GM13976 (cell line): Measurements from ENCODE around the gene GARNL3.

Experiments used
- DNase-seq: peaks from one replicate; pipeline ENCODE4 v3.0.0; 2012; ENCODE audit warnings: low spot score
- in situ Hi-C: fragments of 300-500 bp; cut with MboI; formaldehyde crosslinking; loops from one replicate; pipeline ENCODE4 v1.12.0; 2022; ENCODE audit warnings: low sequenced_read_pairs, mixed read lengths, inconsistent platforms; ENCODE audit not compliant: unreplicated experiment
- TF ChIP-seq, protein P1 (sequence below): IDR thresholded peaks from 2 replicates; pipeline ENCODE4 v1.5.1; 2012; ENCODE audit warnings: borderline replicate concordance, mild to moderate bottlenecking; ENCODE audit not compliant: insufficient read depth; ENCODE audit errors: extremely low read depth, missing control alignments, control extremely low read depth

GARNL3 gene

DNA sequence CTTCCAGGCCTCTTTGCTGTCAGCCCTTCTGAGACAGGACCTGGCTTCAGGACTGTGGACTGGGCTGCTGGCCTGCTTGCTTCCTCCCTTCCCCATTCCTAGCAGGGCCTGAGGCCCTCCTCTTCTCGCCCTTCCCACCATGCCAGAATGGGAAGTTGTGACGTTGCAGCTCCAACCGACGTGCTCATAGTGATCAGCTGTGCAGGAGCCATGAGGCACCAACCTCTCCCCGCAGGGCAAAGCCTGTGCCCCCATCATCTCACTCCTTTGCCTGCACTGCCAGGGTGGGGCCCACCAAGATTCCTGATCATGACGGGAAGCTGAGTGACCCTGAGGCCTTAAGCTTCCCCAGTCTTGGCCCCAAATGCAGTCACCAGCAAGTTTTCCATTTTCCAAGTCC is 45.1 kb upstream of the GARNL3 start:
- in situ Hi-C loops, result no loop called here
- DNase-seq, result no peak
- TF ChIP-seq, protein P1, sequence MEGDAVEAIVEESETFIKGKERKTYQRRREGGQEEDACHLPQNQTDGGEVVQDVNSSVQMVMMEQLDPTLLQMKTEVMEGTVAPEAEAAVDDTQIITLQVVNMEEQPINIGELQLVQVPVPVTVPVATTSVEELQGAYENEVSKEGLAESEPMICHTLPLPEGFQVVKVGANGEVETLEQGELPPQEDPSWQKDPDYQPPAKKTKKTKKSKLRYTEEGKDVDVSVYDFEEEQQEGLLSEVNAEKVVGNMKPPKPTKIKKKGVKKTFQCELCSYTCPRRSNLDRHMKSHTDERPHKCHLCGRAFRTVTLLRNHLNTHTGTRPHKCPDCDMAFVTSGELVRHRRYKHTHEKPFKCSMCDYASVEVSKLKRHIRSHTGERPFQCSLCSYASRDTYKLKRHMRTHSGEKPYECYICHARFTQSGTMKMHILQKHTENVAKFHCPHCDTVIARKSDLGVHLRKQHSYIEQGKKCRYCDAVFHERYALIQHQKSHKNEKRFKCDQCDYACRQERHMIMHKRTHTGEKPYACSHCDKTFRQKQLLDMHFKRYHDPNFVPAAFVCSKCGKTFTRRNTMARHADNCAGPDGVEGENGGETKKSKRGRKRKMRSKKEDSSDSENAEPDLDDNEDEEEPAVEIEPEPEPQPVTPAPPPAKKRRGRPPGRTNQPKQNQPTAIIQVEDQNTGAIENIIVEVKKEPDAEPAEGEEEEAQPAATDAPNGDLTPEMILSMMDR, result no peak

DNA sequence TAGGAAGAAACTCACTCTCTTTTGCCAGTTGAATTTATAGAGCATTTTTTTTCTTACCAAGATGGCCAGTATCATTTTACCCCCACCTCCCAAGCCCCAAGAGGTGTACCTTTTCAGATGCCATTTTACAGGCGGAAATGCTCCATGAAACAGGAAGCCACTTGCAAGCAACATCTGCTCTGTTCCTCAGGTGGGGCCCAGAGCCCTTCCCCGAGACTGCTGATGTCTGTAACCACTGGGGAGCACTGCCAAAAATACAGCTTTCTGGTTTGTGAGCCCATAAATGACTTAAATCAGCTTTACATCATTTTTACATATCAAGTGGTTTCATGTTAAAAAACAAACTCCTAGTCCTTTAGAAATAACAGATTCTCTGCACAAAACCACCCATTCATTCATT is 42.9 kb upstream of the GARNL3 start:
- peak; percentile 16 for DNase-seq
- in situ Hi-C loops, result no loop called here
- TF ChIP-seq, protein P1, result no peak

DNA sequence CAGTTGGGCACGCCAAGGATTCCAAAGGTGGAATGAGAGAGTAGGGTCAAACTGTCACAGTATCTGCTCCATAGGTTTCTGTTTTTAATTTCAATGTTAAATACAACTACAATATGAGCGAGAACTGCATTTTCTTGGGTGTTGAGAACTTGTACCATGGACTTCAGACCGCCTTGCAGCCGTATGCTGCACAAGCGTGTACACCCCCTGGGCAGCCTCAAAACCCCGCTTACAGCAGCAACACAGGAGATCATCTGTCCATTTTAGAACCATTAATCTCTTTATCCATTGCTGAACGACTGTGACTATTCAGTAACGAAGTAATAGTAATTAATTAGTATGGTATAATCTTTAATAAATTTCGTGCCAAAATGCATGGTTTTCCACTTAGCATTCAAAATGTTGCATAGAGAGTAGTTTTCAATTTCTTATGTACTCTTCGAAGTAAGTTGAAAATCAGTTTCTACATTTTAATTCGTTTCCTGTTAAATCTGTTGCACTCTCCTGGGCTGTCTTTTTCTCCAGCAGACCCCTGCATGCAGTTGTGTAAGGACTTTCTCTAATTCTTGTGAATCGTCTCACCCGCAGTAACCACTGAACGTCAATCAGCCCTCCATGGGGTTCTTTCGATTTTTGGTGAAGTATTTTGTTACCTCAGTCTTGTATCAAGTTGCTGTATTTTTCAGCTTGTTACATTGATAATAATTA is 42.0 kb upstream of the GARNL3 start:
- TF ChIP-seq, protein P1, result no peak
- DNase-seq, result no peak
- in situ Hi-C loops, result no loop called here

DNA sequence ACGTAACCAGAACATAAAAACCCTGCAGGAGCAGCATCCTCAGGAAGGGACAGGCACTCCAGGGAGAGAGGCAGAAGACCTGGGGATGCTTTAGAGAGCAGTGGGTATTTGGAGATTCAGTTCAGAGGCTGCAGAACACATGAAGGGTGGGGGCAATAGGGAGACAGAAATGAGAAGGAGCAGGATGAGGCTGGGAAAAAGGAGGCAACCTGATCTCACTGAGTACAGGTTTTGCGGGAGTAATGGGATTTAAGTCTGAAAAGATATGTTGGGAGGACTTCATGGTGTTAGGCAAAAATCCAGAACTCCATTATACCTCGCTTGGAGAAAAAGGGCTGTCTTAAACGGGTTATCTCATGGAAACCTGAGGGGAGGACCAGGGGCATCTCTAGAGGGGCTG is 41.3 kb upstream of the GARNL3 start:
- in situ Hi-C loops, result no loop called here
- TF ChIP-seq, protein P1, result no peak

DNA sequence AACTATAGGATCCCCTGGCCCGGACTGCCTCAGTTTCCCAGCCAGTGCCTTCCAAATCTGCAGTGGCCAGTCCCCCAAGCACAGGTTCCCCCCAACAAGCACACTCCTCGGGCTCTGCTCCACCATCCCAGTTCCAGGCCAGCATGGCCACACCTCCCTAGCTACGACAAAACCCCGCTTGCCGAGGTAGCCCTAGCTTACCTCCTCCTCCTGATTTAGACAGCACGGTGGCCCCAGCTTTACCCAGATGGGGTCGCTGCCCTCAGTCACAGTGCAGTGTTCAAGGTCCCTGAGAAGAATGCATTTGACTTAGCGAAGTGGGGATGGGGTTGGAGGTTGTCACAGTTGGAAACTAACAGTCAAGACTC is 40.8 kb upstream of the GARNL3 start:
- no peak for DNase-seq
- TF ChIP-seq, protein P1, result no peak
- in situ Hi-C loops, result no loop called here

More for the DNA sequence above, 41.3 kb upstream of the GARNL3 start:
- DNase-seq, result no peak

DNA sequence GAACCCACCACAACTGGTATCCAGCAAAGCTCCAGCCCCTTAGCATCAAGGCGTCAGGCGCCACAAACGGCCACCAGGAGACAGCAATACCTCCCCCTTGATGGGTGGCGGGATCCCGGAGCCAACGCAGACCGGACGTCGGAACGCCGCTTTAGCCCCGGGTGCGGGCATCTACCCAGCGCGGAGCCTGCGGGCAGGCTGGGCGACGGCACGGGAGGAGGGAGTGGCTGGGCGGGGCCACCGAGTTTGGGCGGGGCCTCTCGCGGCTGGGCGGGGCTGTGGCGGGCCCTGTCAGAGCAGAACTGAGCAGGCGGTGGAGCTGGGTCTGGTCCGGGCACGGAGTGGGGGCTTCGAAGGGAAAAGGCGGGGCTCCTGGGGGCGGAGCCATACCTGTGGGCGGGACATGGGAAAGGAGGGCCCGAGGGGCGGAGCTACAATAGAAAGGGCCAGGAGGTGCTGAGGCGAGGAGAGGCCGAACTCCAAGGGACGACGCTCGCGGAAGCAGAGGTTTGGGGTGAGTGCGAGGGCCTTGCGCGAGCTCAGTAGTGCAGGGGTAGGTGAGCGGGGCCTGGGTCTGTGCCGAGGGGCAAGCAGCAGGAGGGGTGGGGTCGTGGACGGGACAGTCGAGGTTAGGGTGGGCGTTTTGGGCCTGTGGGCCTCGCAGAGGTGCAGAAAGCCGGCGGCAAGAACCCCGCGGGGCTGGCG is 40.2 kb upstream of the GARNL3 start:
- peak; percentile 96 for DNase-seq
- TF ChIP-seq, protein P1, result no peak
- in situ Hi-C loops, result no loop called here
